HCT116 (cell line): ENCODE measurements around the gene NSFL1C. TPM values are rescaled to one million over a fixed set of nuclear protein-coding genes. Genes with fewer than 3 reads are reported as not detected.

ENCODE experiments used
- ATAC-seq: fragments of 200-7000 bp; cut with Tn5 transposase; 2 replicates; pipeline ENCODE4 v1.9.1; 2020; ENCODE audit warnings: mild to moderate bottlenecking, moderate library complexity
- BruUV-seq: library from RNA; stranded (reverse); fragments of 400-500 nt; replicated peaks from 2 replicates; lab custom pipeline; 2021; lab: Mats Ljungman, UMichigan
- CTCF ChIA-PET: fragments of 300-600 bp; sonication (Branson Sonifier 250); formaldehyde crosslinking; loops from one replicate; lab custom pipeline; 2021; ENCODE audit warnings: antibody characterized with exemption; lab: Charles Lee
- POLR2A ChIA-PET: fragments of 300-600, 350-600 bp; sonication (Branson Sonifier 250); formaldehyde crosslinking; loops from one replicate; lab custom pipeline; 2021; ENCODE audit warnings: antibody characterized with exemption; lab: Charles Lee
- RAD21 ChIA-PET, 2 experiments: fragments of 300-600 bp; sonication (Branson Sonifier 250); formaldehyde crosslinking; loops; one replicate each; lab custom pipeline; 2023; ENCODE audit warnings: low total read pairs in 2 of 2; ENCODE audit not compliant: uncharacterized antibody in 2 of 2, unreplicated experiment in 2 of 2, low non-redundant PET in 1 of 2; lab: Charles Lee
- DNase-seq: peaks from one replicate; pipeline ENCODE4 v3.0.0-alpha.2; 2010; ENCODE audit warnings: low read depth, low spot score
- H2AFZ ChIP-seq: fragments of 200-600 bp; shearing (Covaris generic), sonication (generic); 2 replicates; pipeline ENCODE4 v1.6.1; 2017; ENCODE audit warnings: low read depth, mixed run types, mixed read lengths, antibody characterized with exemption, low read length; ENCODE audit not compliant: poor library complexity, severe bottlenecking
- H3K27ac ChIP-seq: 2 replicates; pipeline ENCODE4 v1.5.1; 2012; ENCODE audit warnings: low read depth, low read length
- H3K27me3 ChIP-seq: fragments of 200-600 bp; sonication (generic); 2 replicates; pipeline ENCODE4 v1.6.1; 2016; ENCODE audit warnings: mixed run types, low read length, mixed read lengths; ENCODE audit not compliant: insufficient read depth
- H3K36me3 ChIP-seq, 2 experiments: fragments of 200-500 bp in 1 of 2; fragments of 200-600 bp in 1 of 2; sonication (Bioruptor generic) in 1 of 2; sonication (generic) in 1 of 2; 2 replicates each; pipeline versions ENCODE4 v1.5.1 to v1.6.1; 2014 to 2016; ENCODE audit warnings: low read length in 2 of 2, inconsistent platforms in 1 of 2, mixed read lengths in 1 of 2, mixed run types in 1 of 2; ENCODE audit not compliant: insufficient read depth in 2 of 2, control insufficient read depth in 1 of 2
- H3K4me1 ChIP-seq, 2 experiments: fragments of 200-600 bp in 1 of 2; sonication (generic) in 1 of 2; 2 replicates each; pipeline versions ENCODE4 v1.5.1 to v1.6.1; 2012 to 2017; ENCODE audit warnings: low read length in 2 of 2, inconsistent platforms in 1 of 2, mild to moderate bottlenecking in 1 of 2, mixed read lengths in 1 of 2, mixed run types in 1 of 2, moderate library complexity in 1 of 2; ENCODE audit not compliant: insufficient read depth in 2 of 2, control insufficient read depth in 1 of 2
- H3K4me2 ChIP-seq: fragments of 200-600 bp; sonication (generic); 2 replicates; pipeline ENCODE4 v1.6.1; 2017; ENCODE audit warnings: mixed run types, low read length, mixed read lengths
- H3K4me3 ChIP-seq, 2 experiments: fragments of 200-600 bp in 1 of 2; sonication (generic) in 1 of 2; replicated peaks in 1 of 2; 2 replicates each; pipeline ENCODE4 v1.5.1; 2011 to 2016; ENCODE audit warnings: low read length in 2 of 2, control low read depth in 1 of 2, low read depth in 1 of 2, mild to moderate bottlenecking in 1 of 2, mixed read lengths in 1 of 2, mixed run types in 1 of 2
- H3K79me2 ChIP-seq: fragments of 200-600 bp; sonication (generic); 2 replicates; pipeline ENCODE4 v1.6.1; 2017; ENCODE audit warnings: mild to moderate bottlenecking, mixed run types, low read length, moderate library complexity, mixed read lengths; ENCODE audit not compliant: insufficient read depth
- H3K9ac ChIP-seq: fragments of 200-600 bp; sonication (generic); 2 replicates; pipeline ENCODE4 v1.6.1; 2016; ENCODE audit warnings: low read length, mixed read lengths
- H3K9me2 ChIP-seq: fragments of 200-600 bp; sonication (generic), shearing (Covaris generic); 2 replicates; pipeline ENCODE4 v1.6.1; 2017; ENCODE audit warnings: mixed run types, mild to moderate bottlenecking, moderate library complexity; ENCODE audit not compliant: insufficient read depth
- H3K9me3 ChIP-seq, 2 experiments: fragments of 200-500 bp in 1 of 2; fragments of 200-600 bp in 1 of 2; sonication (Bioruptor generic) in 1 of 2; sonication (generic) in 1 of 2; 2 replicates each; pipeline ENCODE4 v1.6.1; 2014 to 2017; ENCODE audit warnings: low read length in 2 of 2, mixed read lengths in 2 of 2, inconsistent platforms in 1 of 2, low read depth in 1 of 2, mild to moderate bottlenecking in 1 of 2, mixed run types in 1 of 2, moderate library complexity in 1 of 2; ENCODE audit not compliant: control insufficient read depth in 1 of 2, insufficient read depth in 1 of 2
- H4K20me1 ChIP-seq: fragments of 200-600 bp; sonication (generic), shearing (Covaris generic); 2 replicates; pipeline ENCODE4 v1.6.1; 2017; ENCODE audit warnings: mixed run types, mild to moderate bottlenecking, moderate library complexity; ENCODE audit not compliant: insufficient read depth
- CBX3 ChIP-seq: IDR thresholded peaks from 2 replicates; pipeline ENCODE4 v1.6.1; 2012; ENCODE audit warnings: low read depth
- EGR1 ChIP-seq: IDR thresholded peaks from 2 replicates; pipeline ENCODE4 v1.6.1; 2012; ENCODE audit warnings: low read depth
- ELF1 ChIP-seq: IDR thresholded peaks from 2 replicates; pipeline ENCODE4 v1.6.1; 2012; ENCODE audit warnings: low read depth, borderline replicate concordance
- POLR2A ChIP-seq: IDR thresholded peaks from 2 replicates; pipeline ENCODE4 v1.7.0; 2011; ENCODE audit warnings: borderline replicate concordance; ENCODE audit not compliant: insufficient read depth, insufficient read length; ENCODE audit errors: extremely low read depth
- RAD21 ChIP-seq: IDR thresholded peaks from 2 replicates; pipeline ENCODE4 v1.6.1; 2012; ENCODE audit warnings: low read depth, mild to moderate bottlenecking
- SP1 ChIP-seq: IDR thresholded peaks from 2 replicates; pipeline ENCODE4 v1.6.1; 2012; ENCODE audit warnings: low read depth
- SRF ChIP-seq: IDR thresholded peaks from 2 replicates; pipeline ENCODE4 v1.6.1; 2012; ENCODE audit warnings: low read depth
- YY1 ChIP-seq: IDR thresholded peaks from 2 replicates; pipeline ENCODE4 v1.6.1; 2011; ENCODE audit warnings: low read length, low read depth, moderate library complexity, mild to moderate bottlenecking; ENCODE audit not compliant: insufficient replicate concordance; ENCODE audit errors: extremely low read depth
- ZFX ChIP-seq: fragments of 450-650 bp; IDR thresholded peaks from 2 replicates; pipeline ENCODE4 v1.6.1; 2017
- ZNF274 ChIP-seq: fragments of 200-500 bp; sonication (Bioruptor generic); IDR thresholded peaks from 2 replicates; pipeline ENCODE4 v1.6.1; 2014; ENCODE audit warnings: mild to moderate bottlenecking, low read depth, low read length, inconsistent platforms
- intact Hi-C: fragments of 100-400 bp; cut with micrococcal nuclease; formaldehyde crosslinking; loops from 2 replicates; pipeline ENCODE4 v1.10.0; 2022
- total RNA-seq: library from RNA; stranded (reverse); gene quantifications from one replicate; pipeline ENCODE4 v1.2.1, GENCODE V29; 2021; ENCODE audit not compliant: unreplicated experiment
- TF ChIP-seq, protein P1 (sequence below), 3 experiments: fragments of 200-600 bp in 1 of 3; sonication (generic) in 1 of 3; IDR thresholded peaks in 2 of 3; conservative IDR thresholded peaks in 1 of 3; 2 replicates each; pipeline ENCODE4 v1.5.1; 2012 to 2017; ENCODE audit warnings: low read depth in 2 of 3, low read length in 2 of 3, antibody characterized with exemption in 1 of 3, borderline replicate concordance in 1 of 3, control low read depth in 1 of 3, mild to moderate bottlenecking in 1 of 3, mixed read lengths in 1 of 3, mixed run types in 1 of 3, moderate library complexity in 1 of 3; ENCODE audit not compliant: insufficient read depth in 1 of 3
- TF ChIP-seq, protein P2 (sequence below): IDR thresholded peaks from 2 replicates; pipeline ENCODE4 v1.6.1; 2012
- TF ChIP-seq, protein P3 (sequence below): IDR thresholded peaks from 2 replicates; pipeline ENCODE4 v1.6.1; 2012

NSFL1C gene
- total RNA-seq, 1 experiment from 2014 or later = 93.4 TPM

DNA sequence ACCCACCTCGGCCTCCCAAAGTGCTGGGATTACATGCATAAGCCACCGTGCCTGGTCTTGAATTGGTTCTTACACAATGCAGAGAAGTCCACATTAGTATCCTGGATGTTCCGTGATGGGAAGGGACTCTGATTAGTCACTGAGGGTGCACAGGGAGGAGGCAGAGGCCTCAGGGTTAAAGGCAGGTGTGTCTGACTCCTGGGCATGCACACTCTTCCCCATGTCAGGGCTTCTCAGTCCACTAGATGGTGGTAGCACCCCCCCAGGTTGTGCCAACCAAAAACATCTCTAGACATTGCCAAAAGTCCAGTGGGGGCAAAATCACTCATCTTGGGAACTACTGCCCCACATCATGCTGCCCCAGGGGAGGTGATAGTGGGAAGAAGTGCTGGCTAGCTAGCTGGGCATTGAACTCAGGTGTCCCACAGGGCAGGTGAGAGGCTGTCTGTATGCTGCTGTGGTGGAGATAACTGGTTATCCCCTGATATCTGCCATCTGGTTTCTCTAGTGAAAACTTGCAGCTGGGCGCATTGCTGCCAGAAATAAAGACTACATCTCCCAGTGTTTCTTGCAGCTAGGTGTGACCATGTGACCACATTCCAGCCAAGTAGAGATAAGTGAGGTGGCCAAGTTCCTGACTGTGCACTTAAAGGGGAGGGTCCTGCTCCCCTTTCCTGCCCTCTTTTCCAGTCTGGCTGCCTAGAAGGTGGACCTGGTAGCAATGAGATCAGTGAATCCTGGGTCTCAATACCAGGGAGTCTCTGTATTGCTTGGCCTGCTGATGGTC, 8.4 kb upstream of the NSFL1C start:
- Histone ChIP-seq H3K4me1 (peaks cover 5 to 39% of the 10 kb centered on the region in 2 experiments; a peak in 3 of 4 replicates), H3K9ac (no peak overlapping the region), H3K9me3 (no peaks in the 10 kb centered on the region), H3K36me3 (no peaks in the 10 kb centered on the region), H4K20me1 (no peaks in the 10 kb centered on the region), H3K27me3 (no peaks in the 10 kb centered on the region), H3K9me2 (no peaks in the 10 kb centered on the region), H3K79me2 (no peaks in the 10 kb centered on the region), H3K27ac (no peak overlapping the region), H3K4me3 (no peak overlapping the region), H3K4me2 (no peak overlapping the region), H2AFZ (no peak overlapping the region)
- no TSS peak for BruUV-seq
- peak; percentile 67 for ATAC-seq
- no peak for DNase-seq
- intact Hi-C loops = loop anchor here (1.0 to 5.0 kb wide), 2 partner anchors 28 to 302 kb away; no protein-coding TSS in a partner anchor
- ChIA-PET CTCF (interaction anchor here (1.2 to 4.9 kb wide), 4 partner anchors 8 to 302 kb away, joined by 3 to 36 read pairs (median 6); partner anchors contain the start of gene NSFL1C), POLR2A (no interaction called here), RAD21 (no interaction called here)
- TF ChIP-seq, protein P1, sequence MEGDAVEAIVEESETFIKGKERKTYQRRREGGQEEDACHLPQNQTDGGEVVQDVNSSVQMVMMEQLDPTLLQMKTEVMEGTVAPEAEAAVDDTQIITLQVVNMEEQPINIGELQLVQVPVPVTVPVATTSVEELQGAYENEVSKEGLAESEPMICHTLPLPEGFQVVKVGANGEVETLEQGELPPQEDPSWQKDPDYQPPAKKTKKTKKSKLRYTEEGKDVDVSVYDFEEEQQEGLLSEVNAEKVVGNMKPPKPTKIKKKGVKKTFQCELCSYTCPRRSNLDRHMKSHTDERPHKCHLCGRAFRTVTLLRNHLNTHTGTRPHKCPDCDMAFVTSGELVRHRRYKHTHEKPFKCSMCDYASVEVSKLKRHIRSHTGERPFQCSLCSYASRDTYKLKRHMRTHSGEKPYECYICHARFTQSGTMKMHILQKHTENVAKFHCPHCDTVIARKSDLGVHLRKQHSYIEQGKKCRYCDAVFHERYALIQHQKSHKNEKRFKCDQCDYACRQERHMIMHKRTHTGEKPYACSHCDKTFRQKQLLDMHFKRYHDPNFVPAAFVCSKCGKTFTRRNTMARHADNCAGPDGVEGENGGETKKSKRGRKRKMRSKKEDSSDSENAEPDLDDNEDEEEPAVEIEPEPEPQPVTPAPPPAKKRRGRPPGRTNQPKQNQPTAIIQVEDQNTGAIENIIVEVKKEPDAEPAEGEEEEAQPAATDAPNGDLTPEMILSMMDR (IDR thresholded peaks at IDR 0.05 in 2 of 3, conservative IDR thresholded peaks at IDR 0.05 in 1 of 3; ENCODE audit: borderline replicate concordance in 1 of 3, insufficient read depth in 1 of 3, low read depth in 2 of 3, low read length in 2 of 3) = peak; percentile 57 to 95 (median 60)
- TF ChIP-seq ZFX (no peak), RAD21 (peak; percentile 83)

DNA sequence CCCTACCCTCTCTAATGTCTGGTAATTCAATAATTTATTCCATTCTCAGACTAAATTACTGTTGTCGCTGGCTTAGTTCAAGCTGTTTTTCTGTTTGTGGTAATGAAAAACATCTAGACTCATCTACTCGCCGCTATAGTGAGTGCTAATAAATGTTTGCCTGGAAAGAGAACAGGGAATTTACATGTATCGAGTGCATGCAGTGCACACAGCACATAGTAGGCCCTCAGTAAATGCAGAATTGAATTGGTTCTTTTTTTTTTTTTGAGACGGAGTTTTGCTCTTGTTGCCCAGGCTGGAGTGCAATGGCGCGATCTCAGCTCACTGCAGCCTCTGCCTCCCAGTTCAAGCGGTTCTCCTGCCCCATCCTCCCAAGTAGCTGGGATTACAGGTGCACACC, 7.7 kb upstream of the NSFL1C start:
- no peak overlapping the region for H3K9ac ChIP-seq
- H3K27ac ChIP-seq = no peak overlapping the region
- H3K4me3 ChIP-seq = no peak overlapping the region
- H2AFZ ChIP-seq = no peak overlapping the region
- H3K9me3 ChIP-seq = no peaks in the 10 kb centered on the region
- TF ChIP-seq, protein P2, sequence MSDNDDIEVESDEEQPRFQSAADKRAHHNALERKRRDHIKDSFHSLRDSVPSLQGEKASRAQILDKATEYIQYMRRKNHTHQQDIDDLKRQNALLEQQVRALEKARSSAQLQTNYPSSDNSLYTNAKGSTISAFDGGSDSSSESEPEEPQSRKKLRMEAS = no peak
- no peak for TF ChIP-seq ZFX
- no peak for TF ChIP-seq CBX3
- no peak for TF ChIP-seq ELF1
- no peak for TF ChIP-seq EGR1
- TF ChIP-seq SP1 = no peak
- TF ChIP-seq SRF = no peak
- no peak for TF ChIP-seq YY1
- no peak for TF ChIP-seq RAD21
- TF ChIP-seq POLR2A = no peak
- TF ChIP-seq, protein P3, sequence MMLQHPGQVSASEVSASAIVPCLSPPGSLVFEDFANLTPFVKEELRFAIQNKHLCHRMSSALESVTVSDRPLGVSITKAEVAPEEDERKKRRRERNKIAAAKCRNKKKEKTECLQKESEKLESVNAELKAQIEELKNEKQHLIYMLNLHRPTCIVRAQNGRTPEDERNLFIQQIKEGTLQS = no peak
- no peak for TF ChIP-seq ZNF274
- no peaks in the 10 kb centered on the region for H3K36me3 ChIP-seq
- no peaks in the 10 kb centered on the region for H3K79me2 ChIP-seq
- no peaks in the 10 kb centered on the region for H3K9me2 ChIP-seq
- H3K27me3 ChIP-seq = no peaks in the 10 kb centered on the region
- ChIA-PET RAD21 (no interaction called here), POLR2A (no interaction called here), CTCF (interaction anchor here (1.2 to 4.9 kb wide), 4 partner anchors 8 to 303 kb away, joined by 3 to 36 read pairs (median 6); partner anchors contain the start of gene NSFL1C)
- DNase-seq (no peak), ATAC-seq (no peak)
- peaks cover 5 to 43% of the 10 kb centered on the region in 2 experiments for H3K4me1 ChIP-seq
- no TSS peak for BruUV-seq
- H4K20me1 ChIP-seq = no peaks in the 10 kb centered on the region
- intact Hi-C loops = loop anchor here (5.0 kb wide), 1 partner anchor 303 kb away; no protein-coding TSS in a partner anchor
- no peak overlapping the region for H3K4me2 ChIP-seq
